ENCODE measurements around the gene LRRC73.
"Not testable (repeated sequence)": the region's sequence is repeated elsewhere in the genome, so short reads cannot be mapped to it uniquely, and the experiment has no call there.

The LRRC73 gene

DNA sequence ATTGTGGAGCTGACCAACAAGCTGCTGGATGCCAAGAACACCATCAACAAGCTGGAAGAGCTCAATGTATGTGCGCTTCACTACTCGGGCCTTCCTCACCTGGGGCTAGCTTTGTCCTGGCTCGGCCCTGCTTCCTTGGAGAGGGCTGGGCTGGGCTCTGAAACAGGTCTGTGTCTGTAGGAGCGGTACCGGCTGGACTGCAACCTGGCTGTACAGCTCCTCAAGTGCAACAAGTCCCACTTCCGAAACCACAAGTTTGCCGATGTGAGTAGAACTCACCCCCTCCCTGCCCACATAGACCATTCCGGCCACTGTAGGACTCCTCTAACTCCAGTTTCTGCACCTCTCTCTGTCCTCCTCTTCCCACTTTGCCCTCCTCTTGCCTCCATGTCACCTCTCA, 6.7 kb downstream of the LRRC73 start:
- FAIRE-seq (no peak), DNase-seq (ENCODE audit: insufficient read length, low spot score) (no peak)
- TF ChIP-seq PAX5 (IDR thresholded peaks at IDR 0.05; ENCODE audit: insufficient read depth, low read length, severe bottlenecking) (no peak), TAF1 (IDR thresholded peaks at IDR 0.05; ENCODE audit: low read depth, low read length) (no peak), POLR2A (IDR thresholded peaks at IDR 0.05; ENCODE audit: low read depth, low read length) (no peak), SPI1 (IDR thresholded peaks at IDR 0.05; ENCODE audit: low read depth, low read length) (no peak), POLR2AphosphoS5 (IDR thresholded peaks at IDR 0.05; ENCODE audit: low read depth, low read length) (no peak), POU2F2 (IDR thresholded peaks at IDR 0.05; ENCODE audit: low read depth, low read length) (no peak)

DNA sequence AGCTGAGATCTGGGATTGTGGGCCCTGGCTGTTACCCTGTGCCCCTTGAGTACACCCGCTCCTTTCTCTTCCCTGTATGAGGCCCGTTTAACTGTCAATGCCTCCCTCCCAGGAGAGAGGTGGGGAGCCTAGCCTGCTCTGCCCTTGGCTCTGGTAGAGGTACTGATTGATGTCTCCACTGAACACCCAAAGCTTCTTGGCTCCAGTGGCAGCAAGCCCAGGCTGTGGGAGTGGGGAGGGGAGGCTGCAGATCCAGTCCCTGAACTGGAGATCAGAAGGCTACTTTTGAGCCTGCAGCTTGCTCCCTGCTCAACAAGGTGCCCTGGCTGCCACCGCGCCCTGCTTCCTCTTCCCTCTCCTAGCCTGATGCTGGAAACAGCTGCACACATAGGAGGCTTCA, 7.5 kb downstream of the LRRC73 start:
- TF ChIP-seq SPI1 (IDR thresholded peaks at IDR 0.05; ENCODE audit: low read depth, low read length), result no peak
- no peak for TF ChIP-seq POLR2AphosphoS5 (IDR thresholded peaks at IDR 0.05; ENCODE audit: low read depth, low read length)
- no peak for DNase-seq (ENCODE audit: insufficient read length, low spot score)
- no peak for FAIRE-seq

DNA sequence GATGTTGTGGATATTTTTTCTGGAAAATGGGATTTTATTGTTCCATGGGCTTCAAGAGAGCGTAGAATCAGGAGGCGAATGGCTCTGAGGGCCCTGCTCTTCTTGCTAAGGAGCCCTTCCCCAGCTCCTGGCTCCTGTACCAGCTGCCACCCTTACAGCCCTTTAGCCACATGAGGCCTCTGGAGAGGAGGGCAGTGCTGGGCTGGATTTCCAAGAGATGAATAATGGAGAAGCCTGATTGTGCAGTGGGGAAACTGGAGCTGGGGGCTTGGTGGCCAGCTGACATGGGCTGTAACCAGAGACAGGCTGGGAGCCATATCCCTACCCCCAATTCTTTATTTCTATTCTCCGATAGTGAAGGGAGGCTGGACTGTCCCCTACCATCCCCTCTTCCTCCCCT, 9.2 kb downstream of the LRRC73 start:
- TF ChIP-seq POU2F2 (IDR thresholded peaks at IDR 0.05; ENCODE audit: low read depth, low read length) (no peak), POLR2AphosphoS5 (IDR thresholded peaks at IDR 0.05; ENCODE audit: low read depth, low read length) (no peak), POLR2A (IDR thresholded peaks at IDR 0.05; ENCODE audit: low read depth, low read length) (no peak), TAF1 (IDR thresholded peaks at IDR 0.05; ENCODE audit: low read depth, low read length) (no peak), PAX5 (IDR thresholded peaks at IDR 0.05; ENCODE audit: insufficient read depth, low read length, severe bottlenecking) (no peak), SPI1 (IDR thresholded peaks at IDR 0.05; ENCODE audit: low read depth, low read length) (no peak)
- FAIRE-seq, result no peak
- no peak for DNase-seq (ENCODE audit: insufficient read length, low spot score)

DNA sequence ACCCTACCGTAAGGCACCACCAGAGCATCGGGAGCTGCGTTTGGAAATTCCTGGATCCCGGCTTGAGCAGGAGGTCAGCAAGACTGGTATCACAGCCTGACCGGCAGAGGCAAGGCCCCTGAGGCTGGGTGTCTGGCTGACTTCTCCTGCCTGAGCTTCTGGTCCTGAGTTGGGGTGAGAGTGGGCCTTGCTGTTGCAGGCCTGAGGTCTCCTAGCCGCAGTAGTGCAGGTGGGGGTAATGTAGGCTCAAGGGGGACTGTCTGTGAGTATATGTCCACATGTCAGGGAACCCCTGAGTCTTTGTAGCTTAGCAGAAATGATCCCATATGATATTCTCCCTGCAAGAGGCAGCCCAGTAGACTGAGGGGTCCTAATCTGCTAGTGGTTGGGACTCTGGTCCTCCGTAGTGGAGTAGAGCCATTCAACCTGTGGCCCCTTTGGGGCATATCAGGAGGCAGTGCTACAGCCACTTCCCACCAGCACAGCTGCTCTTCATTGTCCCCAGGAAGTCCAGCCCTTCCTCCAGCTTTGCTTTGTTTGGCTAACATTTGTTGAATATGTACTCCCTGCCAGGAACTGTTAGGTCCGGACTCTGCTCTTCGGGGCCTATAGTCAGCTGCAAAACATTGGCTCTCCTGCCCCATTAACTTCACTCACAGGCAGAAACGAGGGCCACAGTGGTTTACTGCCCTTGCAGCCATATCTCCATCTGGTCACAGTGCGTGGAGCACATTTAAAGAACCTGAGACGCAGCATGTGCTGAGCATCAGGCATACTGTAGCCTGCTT, 10.9 kb downstream of the LRRC73 start:
- no peak for FAIRE-seq
- TF ChIP-seq POLR2AphosphoS5 (IDR thresholded peaks at IDR 0.05; ENCODE audit: low read depth, low read length), result no peak
- no peak for TF ChIP-seq POLR2A (IDR thresholded peaks at IDR 0.05; ENCODE audit: low read depth, low read length)
- TF ChIP-seq TAF1 (IDR thresholded peaks at IDR 0.05; ENCODE audit: low read depth, low read length), result no peak
- TF ChIP-seq PAX5 (IDR thresholded peaks at IDR 0.05; ENCODE audit: insufficient read depth, low read length, severe bottlenecking), result no peak
- no peak for TF ChIP-seq POU2F2 (IDR thresholded peaks at IDR 0.05; ENCODE audit: low read depth, low read length)
- no peak for DNase-seq (ENCODE audit: insufficient read length, low spot score)

DNA sequence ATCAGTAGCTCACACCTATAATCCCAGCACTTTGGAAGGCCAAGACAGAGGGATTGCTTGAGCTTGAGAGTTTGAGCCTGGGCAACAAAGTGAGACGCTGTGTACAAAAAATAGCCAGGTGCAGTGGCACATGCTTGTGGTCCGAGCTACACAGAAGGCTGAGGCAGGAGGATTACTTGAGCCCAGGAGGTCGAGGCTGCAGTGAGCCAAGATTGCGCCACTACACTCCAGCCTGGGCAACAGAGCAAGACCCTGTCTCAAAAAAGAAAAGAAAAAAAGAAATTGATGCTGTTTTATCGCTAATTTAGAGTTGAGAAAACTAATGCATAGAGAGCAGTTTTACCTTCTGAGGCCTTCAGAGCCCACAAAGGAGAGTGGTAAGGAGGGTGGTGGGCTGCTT, 11.9 kb downstream of the LRRC73 start:
- FAIRE-seq; DNase-seq (ENCODE audit: insufficient read length, low spot score): not testable (repeated sequence)

DNA sequence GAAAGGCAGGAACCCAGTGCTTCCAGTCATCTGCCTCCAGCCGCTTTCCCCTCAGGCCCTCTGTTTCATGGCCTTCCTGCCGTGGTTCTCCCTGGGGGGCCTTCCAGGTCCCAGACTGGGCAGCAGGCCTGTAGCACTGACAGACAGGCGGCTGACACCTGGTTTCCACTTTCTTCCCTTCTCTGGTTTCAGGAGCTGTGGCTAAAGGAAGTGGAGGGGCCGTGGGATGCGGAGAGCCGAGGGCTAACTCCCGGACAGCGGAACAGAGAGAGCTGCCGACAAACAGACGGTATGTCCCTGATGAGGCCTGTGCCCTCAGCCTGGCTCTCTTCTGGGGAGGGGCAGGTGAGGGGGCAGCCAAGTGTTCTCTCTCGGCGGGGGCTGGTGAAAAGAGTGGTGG, 12.5 kb downstream of the LRRC73 start:
- FAIRE-seq (no peak), DNase-seq (ENCODE audit: insufficient read length, low spot score) (no peak)
- no peak for TF ChIP-seq POU2F2 (IDR thresholded peaks at IDR 0.05; ENCODE audit: low read depth, low read length)
- TF ChIP-seq PAX5 (IDR thresholded peaks at IDR 0.05; ENCODE audit: insufficient read depth, low read length, severe bottlenecking), result no peak
- TF ChIP-seq POLR2AphosphoS5 (IDR thresholded peaks at IDR 0.05; ENCODE audit: low read depth, low read length), result no peak
- no peak for TF ChIP-seq TAF1 (IDR thresholded peaks at IDR 0.05; ENCODE audit: low read depth, low read length)
- no peak for TF ChIP-seq SPI1 (IDR thresholded peaks at IDR 0.05; ENCODE audit: low read depth, low read length)
- TF ChIP-seq POLR2A (IDR thresholded peaks at IDR 0.05; ENCODE audit: low read depth, low read length), result no peak

DNA sequence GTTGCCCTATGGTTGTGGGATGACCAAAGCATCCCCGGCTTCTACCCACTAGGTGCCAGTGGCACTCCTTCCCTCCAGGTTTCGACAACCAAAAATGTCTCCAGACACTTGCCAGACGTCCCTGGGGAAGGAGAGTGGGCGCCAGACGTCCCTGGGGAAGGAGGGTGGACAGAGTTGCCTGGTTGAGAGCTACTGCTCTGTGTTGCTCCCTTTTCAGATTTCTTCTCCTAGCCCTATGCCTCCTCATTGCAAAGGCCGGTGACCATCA, 13.1 kb downstream of the LRRC73 start:
- no peak for FAIRE-seq
- DNase-seq (ENCODE audit: insufficient read length, low spot score), result no peak
- no peak for TF ChIP-seq POU2F2 (IDR thresholded peaks at IDR 0.05; ENCODE audit: low read depth, low read length)
- no peak for TF ChIP-seq PAX5 (IDR thresholded peaks at IDR 0.05; ENCODE audit: insufficient read depth, low read length, severe bottlenecking)
- no peak for TF ChIP-seq SPI1 (IDR thresholded peaks at IDR 0.05; ENCODE audit: low read depth, low read length)
- no peak for TF ChIP-seq POLR2A (IDR thresholded peaks at IDR 0.05; ENCODE audit: low read depth, low read length)
- TF ChIP-seq POLR2AphosphoS5 (IDR thresholded peaks at IDR 0.05; ENCODE audit: low read depth, low read length), result no peak
- TF ChIP-seq TAF1 (IDR thresholded peaks at IDR 0.05; ENCODE audit: low read depth, low read length), result no peak

DNA sequence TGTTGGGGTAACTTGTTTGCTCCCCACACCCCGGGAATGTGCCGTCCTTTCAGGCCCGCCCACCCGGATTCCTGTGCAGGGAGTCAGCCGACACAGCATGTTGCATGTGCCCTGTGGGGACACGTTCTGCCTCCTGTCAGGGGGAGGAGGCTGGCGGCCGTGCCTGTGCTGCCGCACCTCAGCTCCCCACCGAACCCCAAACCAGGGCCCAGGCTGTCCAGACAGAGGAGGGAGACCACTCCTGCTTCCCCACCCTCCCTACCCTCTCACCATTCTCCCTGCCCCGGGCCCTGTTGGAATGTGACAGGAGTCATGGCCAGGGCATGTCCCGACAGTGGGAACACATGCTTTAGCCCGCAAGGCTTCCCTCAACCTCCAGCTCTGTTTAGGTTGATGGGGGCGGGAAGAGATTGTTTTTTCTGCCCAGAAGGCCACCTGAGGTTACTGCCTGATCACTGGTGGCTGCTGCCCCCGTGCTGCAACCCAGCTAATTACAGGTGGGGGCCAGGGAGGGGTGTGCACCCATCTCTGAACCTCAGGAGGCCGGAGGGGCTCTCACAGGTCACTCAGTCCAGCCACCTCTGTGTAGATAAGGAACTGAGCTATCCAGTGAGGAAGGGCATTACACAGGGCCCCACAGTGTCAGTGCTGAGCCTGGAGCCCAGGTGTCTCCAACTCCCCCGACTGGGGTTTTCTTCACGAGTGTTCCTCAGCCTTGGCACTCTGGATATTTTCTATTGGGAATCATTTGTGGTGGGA, 13.6 kb downstream of the LRRC73 start:
- no peak for DNase-seq (ENCODE audit: insufficient read length, low spot score)
- FAIRE-seq, result no peak
- no peak for TF ChIP-seq SPI1 (IDR thresholded peaks at IDR 0.05; ENCODE audit: low read depth, low read length)
- no peak for TF ChIP-seq PAX5 (IDR thresholded peaks at IDR 0.05; ENCODE audit: insufficient read depth, low read length, severe bottlenecking)
- TF ChIP-seq POU2F2 (IDR thresholded peaks at IDR 0.05; ENCODE audit: low read depth, low read length), result no peak
- no peak for TF ChIP-seq POLR2A (IDR thresholded peaks at IDR 0.05; ENCODE audit: low read depth, low read length)
- TF ChIP-seq POLR2AphosphoS5 (IDR thresholded peaks at IDR 0.05; ENCODE audit: low read depth, low read length), result no peak
- TF ChIP-seq TAF1 (IDR thresholded peaks at IDR 0.05; ENCODE audit: low read depth, low read length), result no peak

DNA sequence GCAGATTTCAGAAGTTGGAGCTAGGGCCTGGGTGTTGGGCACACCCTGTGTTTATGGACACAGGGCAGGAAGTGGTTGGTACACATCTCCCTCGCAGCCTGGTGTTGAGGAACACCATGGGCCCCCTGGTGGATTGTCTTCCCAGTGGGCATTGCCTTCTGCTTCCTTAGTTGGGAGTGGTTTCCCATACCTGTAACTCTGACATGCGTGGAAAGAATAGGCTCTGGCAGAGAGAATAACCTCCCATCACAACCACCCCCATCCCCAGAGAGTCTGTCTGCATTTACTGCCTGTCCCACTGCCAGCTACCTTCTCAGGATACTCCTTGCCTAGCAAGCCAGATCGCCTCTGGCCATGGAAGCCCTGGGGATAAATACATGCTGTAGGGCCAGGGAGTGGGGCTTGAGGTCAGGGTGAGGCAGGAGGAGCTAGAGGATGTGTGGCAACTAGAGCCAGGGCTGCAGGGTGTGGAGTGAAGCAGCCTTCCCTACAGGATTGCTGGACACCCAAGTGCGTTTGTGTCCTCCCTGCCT, 14.7 kb downstream of the LRRC73 start:
- no peak for TF ChIP-seq POLR2A (IDR thresholded peaks at IDR 0.05; ENCODE audit: low read depth, low read length)
- TF ChIP-seq PAX5 (IDR thresholded peaks at IDR 0.05; ENCODE audit: insufficient read depth, low read length, severe bottlenecking), result no peak
- TF ChIP-seq SPI1 (IDR thresholded peaks at IDR 0.05; ENCODE audit: low read depth, low read length), result no peak
- no peak for TF ChIP-seq TAF1 (IDR thresholded peaks at IDR 0.05; ENCODE audit: low read depth, low read length)
- no peak for TF ChIP-seq POLR2AphosphoS5 (IDR thresholded peaks at IDR 0.05; ENCODE audit: low read depth, low read length)
- FAIRE-seq, result no peak
- no peak for DNase-seq (ENCODE audit: insufficient read length, low spot score)

DNA sequence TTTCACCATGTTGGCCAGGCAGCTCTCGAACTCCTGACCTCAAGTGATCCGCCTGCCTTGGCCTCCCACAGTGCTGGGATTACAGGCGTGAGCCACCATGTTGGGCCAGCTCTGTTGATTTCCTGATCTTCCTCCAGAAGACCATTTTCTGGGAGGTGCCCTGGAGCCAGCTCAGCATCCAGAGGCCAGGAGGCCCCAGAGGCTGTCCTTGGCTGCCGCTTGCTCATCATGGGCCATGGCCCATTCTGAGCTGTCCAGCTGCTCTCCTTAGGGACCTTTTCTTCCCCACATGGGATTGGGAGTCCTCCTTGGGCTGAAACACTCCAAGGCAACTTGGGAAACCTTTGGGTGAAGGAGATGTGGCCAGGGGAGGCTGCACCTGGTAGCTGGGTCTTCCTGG, 15.4 kb downstream of the LRRC73 start:
- DNase-seq (ENCODE audit: insufficient read length, low spot score) (no peak), FAIRE-seq (no peak)
- TF ChIP-seq POLR2AphosphoS5 (IDR thresholded peaks at IDR 0.05; ENCODE audit: low read depth, low read length), result no peak
- TF ChIP-seq POU2F2 (IDR thresholded peaks at IDR 0.05; ENCODE audit: low read depth, low read length), result no peak
- TF ChIP-seq SPI1 (IDR thresholded peaks at IDR 0.05; ENCODE audit: low read depth, low read length), result no peak
- TF ChIP-seq TAF1 (IDR thresholded peaks at IDR 0.05; ENCODE audit: low read depth, low read length), result no peak
- no peak for TF ChIP-seq POLR2A (IDR thresholded peaks at IDR 0.05; ENCODE audit: low read depth, low read length)
- TF ChIP-seq PAX5 (IDR thresholded peaks at IDR 0.05; ENCODE audit: insufficient read depth, low read length, severe bottlenecking), result no peak

Measured in GM12891 (cell line).